Fibroblast of skin of left quadriceps (primary cell): Measurements from ENCODE around the gene HDDC3.

Experiments used
- DNase-seq, 2 experiments: peaks; one replicate each; pipeline ENCODE4 v3.0.0-alpha.2; 2013; ENCODE audit warnings: low read depth in 2 of 2

Gene HDDC3

DNA sequence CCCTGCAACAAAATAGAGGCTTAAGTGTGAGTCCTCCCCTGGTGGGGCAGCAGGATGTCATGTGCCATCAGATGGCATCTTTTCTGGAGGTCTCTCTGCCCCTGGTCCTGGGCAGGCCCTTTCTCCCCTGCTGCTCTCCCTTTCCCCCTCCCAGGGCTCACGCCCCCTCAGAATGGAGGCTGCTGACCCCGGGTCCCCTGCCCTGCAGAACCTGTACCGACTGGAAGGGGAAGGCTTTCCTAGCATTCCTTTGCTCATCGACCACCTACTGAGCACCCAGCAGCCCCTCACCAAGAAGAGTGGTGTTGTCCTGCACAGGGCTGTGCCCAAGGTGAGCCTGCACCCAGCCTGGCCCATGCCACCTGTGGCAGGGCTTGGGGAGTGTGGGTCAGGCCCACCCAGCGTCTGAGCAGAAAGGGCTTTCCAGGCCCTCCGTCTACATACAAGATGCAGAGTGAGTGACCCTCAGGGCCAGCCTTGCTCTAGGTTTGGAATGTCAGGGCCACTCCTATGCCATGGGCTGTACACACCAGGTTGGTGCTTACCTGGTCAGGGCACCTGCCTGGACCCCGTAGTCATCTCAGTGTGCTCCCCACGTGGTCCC is 40.9 kb downstream of the HDDC3 start:
- DNase-seq: no peak

DNA sequence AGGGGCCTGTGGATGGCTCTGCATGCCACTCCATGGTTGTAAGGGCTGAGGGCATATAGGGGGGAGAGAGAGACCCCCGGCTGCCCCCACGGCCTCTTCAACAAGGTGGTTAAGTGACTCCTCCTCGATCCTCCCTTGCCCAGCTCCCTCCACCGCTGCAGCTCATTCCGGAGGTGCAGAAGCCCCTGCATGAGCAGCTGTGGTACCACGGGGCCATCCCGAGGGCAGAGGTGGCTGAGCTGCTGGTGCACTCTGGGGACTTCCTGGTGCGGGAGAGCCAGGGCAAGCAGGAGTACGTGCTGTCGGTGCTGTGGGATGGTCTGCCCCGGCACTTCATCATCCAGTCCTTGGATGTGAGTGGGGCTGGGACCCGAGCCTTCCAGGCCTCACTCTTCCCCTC is 41.5 kb downstream of the HDDC3 start:
- no peak for DNase-seq

GRCh38 chr15:90889736-90890456 is 42.5 kb downstream of the HDDC3 start:
- DNase-seq: no peak

- DNase-seq: no peak
These were observed 43.0 kb downstream of the HDDC3 start for GRCh38 chr15:90889313-90889730.

DNA sequence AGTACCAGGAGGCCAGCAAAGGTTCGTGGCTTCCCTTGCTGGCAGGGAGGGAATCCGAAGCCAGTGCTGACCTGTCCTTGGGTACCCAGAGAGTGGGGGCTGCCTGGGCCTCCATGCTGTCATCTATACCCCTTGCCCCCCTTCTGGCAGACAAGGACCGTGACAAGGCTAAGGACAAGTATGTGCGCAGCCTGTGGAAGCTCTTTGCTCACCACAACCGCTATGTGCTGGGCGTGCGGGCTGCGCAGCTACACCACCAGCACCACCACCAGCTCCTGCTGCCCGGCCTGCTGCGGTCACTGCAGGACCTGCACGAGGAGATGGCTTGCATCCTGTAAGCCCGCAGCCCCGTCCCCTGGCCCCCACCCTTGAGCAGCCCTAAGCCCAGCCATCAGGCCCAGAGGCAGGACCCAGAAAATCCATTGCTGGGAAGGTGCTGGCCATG is 45.3 kb downstream of the HDDC3 start:
- no peak for DNase-seq

DNA sequence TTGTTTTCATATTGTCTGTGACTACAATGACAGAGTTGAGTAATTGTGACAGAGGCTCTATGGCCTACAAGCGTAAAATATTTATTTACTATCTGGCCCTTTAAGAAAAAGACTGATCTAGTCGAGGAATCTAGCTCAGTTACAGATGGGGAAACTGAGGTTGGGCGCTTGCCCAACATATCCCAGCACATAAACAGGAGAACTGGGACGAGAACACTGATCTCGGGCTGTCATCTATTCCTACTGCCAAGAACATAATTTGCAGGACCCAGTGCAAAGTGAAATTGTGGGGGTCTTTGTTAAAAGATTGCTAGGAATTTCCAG is 46.1 kb downstream of the HDDC3 start:
- DNase-seq: no peak

DNA sequence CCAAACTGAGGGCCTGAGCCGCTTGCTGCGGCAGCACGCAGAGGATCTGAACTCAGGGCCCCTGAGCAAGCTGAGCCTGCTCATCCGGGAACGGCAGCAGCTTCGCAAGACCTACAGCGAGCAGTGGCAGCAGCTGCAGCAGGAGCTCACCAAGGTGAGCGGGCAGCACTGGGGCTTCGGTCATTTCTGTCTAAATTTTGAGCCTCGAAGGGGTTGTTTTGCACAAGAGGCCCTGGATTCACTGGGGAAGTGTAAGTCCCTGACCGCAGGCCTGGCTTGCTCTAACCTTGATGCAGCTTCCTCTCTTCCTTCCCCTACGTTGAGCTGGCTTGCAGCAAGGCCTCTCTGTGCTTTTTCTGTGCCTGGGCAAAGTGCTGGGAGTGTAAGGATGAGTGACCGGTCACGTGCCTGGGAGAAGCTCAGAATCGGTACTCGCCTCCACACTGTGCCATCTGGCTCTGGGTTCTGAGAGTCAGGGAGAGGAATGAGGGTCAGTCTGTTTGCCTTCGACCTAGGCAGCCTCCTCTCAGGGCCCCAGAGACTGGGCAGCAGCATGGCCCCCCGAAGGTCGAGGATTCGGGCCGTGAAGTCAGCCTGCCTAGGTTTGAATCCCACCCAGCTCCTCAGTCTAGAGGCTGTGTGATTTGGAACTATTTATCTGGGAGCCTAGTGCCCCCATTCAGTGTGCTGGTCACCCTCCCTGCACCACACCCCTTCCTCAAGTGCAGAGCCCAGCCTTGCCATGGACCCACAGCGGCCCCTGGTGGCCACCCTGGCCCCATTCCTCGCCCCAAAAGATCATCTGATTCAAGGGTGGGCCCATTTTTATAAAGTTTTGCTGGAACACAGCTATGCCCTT is 46.7 kb downstream of the HDDC3 start:
- DNase-seq: no peak

DNA sequence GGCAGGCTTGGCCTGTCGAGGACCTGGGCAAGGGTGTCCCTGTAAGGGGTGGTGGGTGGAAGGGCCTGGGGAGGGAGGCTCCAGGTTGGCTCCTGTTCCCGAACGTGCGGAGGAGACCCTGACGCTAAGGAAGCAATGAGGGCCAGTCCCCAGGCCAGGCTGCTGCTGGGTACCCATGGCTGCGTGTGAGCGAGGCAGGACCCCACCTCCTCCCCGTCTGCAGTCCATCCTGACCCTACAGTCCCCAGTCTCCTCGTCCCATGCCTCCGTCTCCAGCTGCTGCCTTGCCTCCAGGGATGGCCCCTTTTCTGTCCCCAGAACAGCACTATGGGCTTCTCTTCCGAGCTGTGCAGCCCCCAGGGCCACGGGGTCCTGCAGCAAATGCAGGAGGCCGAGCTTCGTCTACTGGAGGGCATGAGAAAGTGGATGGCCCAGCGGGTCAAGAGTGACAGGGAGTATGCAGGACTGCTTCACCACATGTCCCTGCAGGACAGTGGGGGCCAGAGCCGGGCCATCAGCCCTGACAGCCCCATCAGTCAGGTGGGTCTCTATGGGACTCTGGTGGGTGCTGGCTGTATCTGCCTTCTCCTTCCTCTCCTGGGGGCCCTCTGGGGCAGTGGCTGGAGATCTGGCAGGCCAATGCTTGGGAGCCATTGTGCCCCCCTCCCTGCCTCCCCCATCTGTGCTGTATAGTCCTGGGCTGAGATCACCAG is 47.5 kb downstream of the HDDC3 start:
- no peak for DNase-seq

GRCh38 chr15:90883976-90884718 is 48.2 kb downstream of the HDDC3 start, which contains the start of gene FES:
FES (plus strand) TSS chr15:90884504; CDS start chr15:90885046, 542 bp downstream.
- DNase-seq: no peak

- no peak for DNase-seq
These were observed 48.8 kb downstream of the HDDC3 start for GRCh38 chr15:90883526-90883975.

DNA sequence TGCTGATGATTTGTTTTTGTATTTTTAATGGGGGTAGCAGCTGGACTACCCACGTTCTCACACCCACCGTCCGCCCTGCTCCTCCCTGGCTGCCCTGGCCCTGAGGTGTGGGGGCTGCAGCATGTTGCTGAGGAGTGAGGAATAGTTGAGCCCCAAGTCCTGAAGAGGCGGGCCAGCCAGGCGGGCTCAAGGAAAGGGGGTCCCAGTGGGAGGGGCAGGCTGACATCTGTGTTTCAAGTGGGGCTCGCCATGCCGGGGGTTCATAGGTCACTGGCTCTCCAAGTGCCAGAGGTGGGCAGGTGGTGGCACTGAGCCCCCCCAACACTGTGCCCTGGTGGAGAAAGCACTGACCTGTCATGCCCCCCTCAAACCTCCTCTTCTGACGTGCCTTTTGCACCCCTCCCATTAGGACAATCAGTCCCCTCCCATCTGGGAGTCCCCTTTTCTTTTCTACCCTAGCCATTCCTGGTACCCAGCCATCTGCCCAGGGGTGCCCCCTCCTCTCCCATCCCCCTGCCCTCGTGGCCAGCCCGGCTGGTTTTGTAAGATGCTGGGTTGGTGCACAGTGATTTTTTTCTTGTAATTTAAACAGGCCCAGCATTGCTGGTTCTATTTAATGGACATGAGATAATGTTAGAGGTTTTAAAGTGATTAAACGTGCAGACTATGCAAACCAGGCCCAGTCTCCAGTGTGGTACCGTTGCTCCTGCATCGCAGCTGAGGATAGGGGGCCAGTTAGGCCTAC is 49.4 kb downstream of the HDDC3 start:
- DNase-seq: no peak

- no peak for DNase-seq
These were observed 50.2 kb downstream of the HDDC3 start for GRCh38 chr15:90881978-90882721.

GRCh38 chr15:90881181-90881977 is 51.0 kb downstream of the HDDC3 start:
- DNase-seq: no peak

DNA sequence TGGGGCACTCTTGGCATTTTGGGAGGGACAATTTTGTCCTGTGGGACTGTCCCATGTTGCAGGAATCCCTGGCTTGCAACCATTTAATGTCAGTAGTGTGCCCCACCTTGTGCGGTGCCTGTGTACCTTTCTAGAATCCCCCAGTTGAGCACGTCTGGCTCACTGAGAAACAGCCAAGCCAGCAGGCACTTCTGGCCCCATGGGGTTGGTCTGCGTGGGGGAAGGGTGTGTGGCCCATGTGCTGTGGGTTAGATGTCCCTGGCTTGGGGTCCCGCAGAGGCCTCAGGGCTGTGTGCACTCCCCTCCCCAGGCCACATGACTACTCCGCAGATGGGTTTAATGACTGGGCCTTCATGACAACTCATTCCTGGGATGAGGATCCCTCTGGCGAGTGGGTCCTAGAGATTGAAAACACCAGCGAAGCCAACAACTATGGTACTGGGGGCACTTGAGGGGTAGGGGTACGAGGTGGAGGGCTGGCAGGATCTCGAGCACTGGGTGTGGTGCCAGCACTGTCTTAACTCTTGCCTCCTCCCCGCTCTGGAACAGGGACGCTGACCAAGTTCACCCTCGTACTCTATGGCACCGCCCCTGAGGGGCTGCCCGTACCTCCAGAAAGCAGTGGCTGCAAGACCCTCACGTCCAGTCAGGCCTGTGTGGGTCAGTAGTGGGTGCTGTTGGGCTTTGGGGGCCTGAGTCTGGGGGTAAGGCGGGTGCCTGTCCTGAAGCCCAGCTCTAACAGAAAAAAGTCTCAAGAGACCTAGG is 51.8 kb downstream of the HDDC3 start:
- DNase-seq: no peak
